Embryonic facial prominence (tissue), 1 donor: ENCODE measurements around the gene CCDC92B.
"Not testable (repeated sequence)": the region's sequence is repeated elsewhere in the genome, so short reads cannot be mapped to it uniquely, and the experiment has no call there.

Source experiments
- DNase-seq: peaks from one replicate; pipeline ENCODE4 v3.0.0-alpha.2; 2016; ENCODE audit errors: extremely low spot score

The CCDC92B gene

DNA sequence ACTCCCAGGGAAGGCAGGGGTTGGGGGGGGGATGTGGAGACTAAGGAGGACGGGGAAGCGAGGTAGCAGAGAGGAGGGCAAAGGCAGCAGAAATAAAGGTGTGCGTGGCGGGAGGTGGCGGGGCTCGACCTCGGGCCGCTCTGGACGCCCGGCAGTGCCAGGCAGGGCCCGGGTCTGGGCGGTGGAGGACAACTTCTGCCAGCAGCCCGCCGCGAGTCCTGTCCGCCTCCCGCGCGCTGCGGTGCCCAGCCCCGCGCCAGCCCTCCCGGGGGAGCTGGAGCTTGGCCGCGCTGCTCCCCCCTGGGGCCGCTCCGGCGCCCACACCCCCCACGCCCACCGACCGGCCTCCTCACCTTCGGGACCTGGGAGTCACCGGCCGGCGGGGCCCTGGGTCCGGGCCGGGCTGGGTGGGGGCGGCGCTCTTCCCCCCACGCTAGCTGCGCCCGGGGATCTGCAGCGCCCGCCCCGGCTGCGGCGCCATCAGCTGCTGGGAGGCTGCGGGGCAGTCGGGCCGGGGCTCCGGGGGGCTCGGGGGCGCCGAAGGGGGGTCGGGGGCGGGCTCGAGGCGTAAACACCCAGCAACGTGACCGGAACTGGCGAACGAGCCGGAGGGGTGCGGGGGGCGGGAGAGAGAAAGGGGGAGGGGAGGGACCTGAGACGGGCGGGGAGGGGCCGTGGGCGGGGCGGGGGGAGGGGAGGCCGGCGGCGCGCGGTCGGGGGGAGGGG is at the start of gene CCDC92B:
Gene CCDC92B, minus strand, starts transcription at position 595 of the 726 bp plus-strand sequence. CDS start 14,507 bp downstream, outside the sequence.
- DNase-seq, result no peak

DNA sequence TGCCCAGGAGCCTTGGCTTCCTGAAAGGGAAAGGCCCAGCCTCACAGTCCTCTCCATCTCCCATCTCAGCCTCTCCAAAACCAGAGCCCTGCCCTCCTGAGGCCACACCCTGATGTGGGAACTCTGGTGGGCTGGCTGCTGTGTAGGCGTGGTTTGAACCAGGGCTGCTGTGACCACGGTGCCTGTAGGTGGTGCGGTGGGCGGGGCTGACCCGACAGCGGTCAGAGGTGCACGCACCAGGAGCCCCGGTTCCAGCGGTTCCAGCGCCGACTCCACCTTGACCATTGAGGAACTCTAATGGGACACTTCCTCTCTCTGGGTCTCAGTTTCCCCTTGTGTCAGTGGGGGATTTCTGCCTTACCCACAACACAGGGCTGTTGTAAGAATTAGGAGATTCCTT is 49.2 kb upstream of the CCDC92B start:
- DNase-seq, result no peak

DNA sequence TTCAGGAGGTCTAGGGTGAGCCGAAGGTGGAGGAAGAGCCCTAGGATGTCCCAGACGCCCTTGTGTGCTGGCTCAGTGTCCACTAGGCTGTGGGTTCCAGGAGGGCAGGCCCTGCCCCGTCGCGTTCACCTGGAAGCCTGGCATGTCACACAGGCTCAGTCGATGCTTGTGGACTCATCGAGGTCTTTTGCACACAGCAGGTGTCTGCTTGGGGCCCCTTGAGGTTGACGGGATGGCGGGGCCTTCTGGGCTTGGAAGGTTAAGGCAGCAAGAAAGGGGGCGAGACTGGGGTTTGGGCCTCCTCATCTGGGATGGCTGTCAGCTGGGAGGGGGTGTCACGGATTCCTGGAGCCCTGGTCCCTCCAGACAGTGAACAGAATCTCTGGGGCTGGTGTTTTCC is 48.7 kb upstream of the CCDC92B start:
- no peak for DNase-seq

DNA sequence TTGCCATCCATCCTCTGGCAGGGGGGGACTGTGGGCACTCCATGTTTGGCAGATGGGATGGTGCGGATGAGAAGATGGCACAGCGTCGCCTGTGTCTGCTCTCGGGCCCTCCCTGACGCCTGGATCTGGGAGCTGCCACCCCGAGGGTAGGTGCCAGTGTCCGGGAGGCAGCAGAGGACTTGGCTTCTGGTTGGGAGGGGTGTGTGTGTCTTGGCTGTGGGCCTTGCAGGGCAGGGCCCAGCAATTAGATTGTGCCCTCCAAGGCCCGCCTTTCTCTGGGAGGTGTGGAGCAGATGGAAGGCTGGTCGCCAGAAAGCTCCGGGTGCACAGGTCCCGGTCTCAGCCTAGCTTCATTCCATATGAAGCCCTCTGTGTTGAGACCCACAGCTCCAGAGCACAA is 48.2 kb upstream of the CCDC92B start:
- DNase-seq, result no peak

DNA sequence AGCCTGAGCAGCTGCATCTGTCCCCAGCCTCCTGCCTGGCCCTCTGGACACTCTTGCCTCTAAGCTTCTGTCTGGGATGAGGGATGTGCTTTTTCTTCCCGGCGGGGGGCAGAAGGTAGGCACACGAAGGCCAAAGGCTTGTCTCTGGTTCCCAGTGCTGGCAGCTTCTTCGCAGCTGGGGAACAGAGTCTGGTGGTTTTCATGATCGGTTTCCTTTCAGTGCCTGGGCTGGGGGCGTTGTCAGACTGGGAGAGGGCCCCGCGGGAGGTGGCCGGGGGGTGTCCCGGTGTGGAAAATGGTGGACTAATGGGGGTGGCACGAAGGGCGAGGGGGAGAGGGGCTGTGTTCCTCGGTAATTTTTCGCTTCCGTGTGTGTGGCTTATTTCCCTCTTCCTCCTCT is 47.8 kb upstream of the CCDC92B start:
- DNase-seq, result no peak

DNA sequence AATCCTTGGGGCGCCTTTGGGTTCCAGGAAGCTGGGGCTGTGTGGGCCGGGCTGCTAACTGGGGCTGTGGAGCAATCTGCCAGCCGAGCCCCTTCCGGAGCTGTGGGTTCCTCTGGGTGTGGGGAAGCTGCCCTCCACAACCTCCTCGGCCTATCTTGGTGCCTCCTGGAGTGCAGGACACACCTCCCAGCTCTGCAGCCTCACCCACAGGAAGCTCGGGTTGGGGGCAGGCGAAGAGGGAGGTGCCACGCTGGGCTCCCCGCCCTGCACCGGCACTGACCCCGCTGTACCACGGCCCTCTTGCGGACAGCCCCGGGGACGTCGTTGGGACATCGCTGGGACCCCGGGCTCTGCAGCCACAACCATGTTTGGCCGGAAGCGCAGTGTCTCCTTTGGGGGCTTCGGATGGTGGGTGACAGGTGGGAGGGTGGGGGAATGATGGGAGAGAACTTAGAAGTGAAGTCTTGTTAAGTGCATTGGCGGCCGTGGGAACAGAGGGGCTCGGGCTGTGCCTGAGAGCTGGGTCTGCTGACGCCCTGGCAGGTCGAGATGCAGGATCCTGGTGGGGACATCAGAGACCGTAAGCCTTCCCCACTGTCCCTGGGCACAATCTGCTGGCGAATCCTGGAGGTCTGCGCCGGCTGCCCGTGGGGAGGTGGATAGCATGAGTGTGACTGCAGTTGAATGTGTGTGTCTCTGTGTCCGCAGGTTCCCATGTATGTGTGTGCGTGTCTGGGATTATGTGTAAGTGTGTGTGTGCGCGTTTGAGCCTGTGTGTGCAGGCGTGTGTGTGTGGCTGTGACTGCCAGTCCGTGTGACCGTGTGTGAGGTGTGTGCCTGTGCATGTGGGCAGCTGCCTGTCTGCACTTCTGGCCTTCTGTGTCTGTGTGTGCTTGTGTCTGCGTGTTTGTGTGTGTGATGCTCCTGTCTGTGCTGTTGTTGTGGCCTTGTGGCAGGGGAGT is 47.0 kb upstream of the CCDC92B start, which contains the start of gene RAP1GAP2:
Gene RAP1GAP2, plus strand, starts transcription at position 275 of the 962 bp plus-strand sequence. Its CDS starts 90 bp downstream, at position 365.
- DNase-seq, result no peak

DNA sequence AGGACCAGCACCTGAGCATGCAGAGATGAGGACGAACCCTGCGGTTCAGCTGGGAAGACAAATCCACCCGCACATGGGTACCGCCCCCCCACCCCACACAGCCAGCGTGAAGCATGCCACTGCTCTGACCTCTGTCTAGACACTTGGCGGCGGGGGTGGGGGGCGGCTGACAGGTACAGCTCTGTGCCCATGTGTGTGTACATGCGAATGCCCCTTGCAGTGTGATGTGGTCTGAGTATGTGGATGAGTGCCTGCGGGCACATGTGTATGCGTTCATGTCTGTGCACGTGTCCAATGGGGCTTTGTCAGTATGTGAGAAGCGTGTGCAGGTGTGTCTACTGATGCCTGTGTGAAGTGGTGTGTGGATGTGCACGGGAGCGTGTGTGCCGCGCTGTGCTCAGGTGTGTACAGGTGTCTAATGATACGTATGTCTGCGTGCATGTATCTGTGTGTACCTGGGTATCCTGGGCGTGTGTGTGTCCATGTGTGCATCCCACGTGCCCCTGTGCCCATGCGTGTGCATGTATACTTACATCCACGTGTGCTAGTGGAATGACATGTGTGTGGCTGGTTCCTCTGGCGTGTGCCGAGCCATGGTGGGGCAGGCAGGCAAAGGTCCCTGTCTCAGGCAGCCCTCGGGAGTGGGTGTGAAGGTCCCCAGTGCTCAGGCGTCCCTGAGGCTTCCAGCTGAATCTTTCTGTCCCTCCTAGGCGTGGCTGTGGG is 46.1 kb upstream of the CCDC92B start:
- no peak for DNase-seq

DNA sequence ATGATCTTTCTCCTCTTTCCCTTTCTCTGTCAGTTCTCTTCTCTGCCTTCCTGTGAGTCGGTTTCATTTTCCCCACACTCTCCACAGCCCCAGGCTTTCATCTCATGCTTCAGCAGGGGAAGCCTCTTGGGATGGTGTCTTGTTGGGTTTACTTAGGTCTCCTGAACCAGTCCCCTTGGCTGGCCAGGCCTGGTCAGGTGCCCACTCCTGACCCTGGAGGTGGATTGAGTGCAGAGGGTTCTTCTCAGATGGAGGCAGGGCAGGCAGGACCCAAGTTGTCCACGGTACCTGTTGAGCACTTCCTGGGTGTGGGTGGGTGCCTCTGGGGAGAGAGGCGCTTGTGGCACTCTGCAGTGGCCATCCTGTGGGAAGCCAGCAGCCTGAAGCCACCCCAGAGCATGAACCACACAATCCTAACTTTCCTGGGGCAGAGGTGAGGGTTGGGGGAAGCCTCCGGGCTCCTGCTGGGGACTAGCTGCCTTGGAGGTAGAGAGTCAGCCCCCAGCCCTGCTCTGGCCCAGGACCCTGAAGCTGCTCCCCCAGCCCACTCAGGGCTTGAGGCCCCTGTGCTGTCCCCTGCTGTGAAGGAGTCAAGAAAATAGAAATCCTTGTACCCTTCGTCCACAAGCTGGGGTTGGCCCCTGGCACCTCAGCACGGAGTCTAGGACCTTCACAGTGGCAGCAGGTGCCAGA is 44.8 kb upstream of the CCDC92B start:
- DNase-seq, result no peak

DNA sequence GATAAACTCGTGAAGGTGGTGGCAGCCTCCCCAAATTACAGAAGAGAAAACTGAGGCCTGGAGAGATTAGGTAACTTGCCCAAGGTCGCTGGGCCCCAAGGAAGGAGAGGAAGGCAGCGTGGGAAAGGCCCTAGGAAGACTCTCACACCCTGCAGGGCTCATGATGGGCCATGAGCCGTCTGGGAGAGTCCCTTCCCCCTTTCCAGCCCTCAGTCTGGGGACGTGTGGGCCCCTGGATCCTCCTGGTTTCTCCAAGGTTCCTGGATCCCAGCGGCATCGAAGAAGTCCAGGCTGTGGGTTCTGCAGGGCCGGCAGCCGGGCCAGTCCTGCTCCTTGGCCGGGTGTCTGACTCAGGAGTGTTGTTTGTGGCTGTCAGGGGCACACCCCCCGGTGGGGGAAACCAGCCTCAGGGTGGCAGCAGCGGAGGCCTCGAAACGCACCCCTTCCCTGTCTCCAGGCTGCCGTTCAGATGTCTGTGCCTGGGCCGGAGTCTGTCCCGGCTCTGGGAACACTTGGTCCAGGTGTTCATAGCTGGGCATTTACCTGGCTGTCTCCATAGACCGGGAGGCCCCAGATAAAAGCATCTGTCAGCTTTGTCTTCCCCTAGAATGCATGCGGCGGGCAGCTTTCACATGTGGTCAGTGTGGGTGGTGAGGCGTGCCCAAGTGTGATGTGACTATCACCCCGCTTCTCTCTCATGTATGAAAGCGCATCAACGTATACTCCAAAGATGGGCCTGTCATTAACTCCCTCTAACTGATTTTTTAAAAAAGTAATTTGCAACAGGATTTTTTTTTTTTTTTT is 43.1 kb upstream of the CCDC92B start:
- no peak for DNase-seq

DNA sequence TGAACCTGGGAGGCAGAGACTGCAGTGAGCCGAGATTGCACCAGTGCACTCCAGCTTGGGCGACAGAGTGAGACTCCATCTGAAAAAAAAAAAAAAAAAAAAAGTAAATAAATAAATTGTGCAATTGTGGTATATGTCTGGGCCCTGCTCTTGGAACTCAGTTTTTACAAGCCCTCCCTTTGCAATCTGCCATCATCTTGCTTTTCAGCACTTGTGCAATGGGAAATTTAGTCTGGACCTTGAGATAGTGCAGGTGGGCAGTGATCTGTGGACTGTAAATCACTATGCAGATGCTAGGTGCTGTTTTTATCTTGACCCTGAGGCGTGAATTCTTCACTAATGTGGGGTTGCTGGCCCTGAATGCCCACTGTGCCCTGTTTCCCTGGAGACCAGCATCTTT is 40.2 kb upstream of the CCDC92B start:
- DNase-seq, result no peak

DNA sequence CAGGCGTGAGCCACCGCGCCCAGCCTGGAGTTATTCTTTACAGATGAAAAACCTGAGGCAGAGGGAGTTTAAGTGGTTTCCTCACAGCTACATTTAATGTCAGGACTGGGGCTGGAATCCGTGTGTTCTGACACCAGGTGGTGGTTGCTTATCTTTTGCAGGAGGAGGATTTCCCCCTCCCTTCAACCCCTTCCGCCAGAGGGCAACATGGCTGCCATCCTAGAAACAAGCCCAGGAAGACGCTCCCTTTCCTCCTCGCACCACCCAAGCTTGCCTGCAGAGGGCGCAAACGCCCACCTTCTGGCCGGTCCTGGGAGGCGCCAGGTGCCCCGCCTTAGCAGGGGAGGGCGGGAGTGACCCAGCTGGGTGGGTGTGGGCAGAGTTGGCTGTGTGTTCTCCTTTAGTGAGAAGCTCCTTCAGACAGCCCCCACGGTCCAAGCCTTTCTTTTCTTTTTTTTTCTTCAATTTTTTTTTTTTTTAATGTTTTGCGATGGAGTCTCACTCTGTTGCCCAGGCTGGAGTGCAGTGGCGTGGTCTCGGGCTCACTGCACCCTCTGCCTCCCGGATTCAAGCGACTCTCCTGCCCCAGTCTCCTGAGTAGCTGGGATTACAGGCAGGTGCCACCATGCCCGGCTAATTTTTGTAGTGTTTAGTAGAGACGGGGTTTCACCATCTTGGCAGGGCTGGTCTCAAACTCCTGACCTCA is 36.9 kb upstream of the CCDC92B start:
- DNase-seq, result peak; percentile 16

DNA sequence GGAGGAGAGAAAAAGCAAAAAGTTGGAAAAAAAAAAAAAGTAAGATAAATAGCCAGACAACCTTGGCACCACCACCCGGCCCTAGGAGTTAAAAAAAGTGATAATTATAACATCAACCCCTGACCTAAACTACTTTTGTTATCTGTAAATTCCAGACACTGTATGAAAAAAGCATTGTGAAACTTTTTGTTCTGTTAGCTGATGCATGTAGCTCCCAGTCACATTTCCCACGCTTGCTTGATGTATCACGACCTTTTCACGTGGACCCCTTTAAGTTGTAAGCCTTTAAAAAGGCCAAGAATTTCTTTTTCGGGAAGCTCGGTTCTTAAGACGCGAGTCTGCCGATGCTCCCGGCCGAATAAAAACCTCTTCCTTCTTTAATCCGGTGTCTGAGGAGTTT is 35.9 kb upstream of the CCDC92B start:
- not testable (repeated sequence) for DNase-seq

DNA sequence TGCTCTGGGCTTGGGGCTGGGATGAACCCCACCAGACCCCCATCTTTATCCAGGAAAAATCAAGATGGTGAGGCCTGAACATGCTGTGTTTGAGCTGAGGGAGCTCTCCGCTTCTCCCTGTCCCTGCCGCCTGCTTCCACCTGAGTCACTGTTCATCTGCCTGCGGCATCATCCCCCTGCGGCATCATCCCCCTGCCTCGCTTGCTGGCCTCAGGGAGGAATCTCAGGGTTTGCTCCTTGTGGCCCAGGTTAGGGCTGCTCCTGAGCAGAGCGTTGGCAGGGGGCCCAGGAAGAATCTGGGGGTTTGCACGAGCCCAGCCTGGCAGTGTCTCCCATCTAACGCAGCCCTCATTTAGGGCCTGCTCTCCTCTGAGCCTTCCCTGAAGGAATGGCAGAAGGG is 35.4 kb upstream of the CCDC92B start:
- DNase-seq, result no peak

DNA sequence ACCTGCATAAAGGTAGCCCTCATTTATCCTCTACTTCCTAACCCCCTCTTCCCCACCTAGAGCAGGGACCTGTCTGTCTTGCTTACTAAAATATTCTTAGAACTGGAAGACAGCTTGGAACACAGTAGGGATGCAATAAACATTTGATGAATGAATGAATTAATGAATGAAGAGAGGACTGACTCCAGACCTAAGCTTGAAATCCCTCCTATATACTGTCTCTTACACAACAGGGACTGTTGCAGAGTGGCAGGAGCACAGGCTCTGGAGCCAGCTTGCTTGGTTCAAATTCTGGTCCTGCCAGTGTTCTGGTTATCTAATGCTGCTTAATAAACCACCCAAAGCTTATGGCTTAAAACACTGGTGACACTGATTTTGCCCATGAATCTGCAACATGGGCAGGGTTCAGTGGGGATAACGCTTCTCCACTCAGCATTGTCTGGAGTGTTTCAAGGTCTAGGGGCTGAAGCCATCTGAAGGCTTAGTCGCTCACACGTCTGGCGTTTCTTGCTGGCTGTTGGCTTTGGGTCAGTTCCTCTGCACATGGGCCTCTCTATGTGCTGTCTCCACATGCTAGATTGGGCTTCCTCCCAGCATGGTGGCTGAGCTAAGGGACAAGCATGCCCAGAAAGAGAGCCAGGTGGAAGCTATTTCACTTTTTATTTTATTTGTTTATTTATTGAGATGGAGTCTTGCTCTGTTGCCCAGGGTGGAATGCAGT is 34.0 kb upstream of the CCDC92B start:
- no peak for DNase-seq

DNA sequence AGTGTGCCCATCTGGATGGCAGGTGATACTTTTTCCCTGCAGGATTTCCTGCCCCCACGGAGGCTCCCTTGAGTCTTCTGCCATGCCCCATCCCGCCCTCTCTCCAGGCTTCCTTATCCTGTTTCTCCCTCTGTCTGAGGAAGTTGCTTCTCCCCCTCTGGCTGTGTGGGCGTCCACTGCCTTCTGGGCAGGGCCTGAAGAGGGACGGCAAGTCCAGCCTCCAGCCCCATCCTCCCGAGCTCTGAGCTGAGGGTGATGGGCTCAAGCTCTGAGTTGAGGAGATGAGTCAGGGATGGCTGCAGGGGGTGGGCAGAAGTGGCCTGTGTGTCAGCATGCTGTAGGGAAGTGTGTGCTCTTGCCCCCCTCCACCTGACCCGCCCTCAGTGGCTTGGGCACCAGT is 32.6 kb upstream of the CCDC92B start:
- DNase-seq, result no peak

DNA sequence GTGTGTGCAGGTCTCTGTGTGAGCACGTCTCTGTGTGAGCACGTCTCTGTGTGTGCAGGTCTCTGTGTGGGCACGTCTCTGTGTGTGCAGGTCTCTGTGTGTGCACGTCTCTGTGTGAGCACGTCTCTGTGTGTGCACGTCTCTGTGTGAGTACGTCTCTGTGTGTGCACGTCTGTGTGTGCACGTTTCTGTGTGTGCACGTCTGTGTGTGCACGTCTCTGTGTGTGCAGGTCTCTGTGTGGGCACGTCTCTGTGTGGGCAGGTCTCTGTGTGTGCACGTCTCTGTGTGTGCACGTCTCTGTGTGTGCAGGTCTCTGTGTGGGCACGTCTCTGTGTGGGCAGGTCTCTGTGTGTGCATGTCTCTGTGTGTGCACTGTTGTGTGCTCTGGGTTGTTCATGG is 32.1 kb upstream of the CCDC92B start:
- not testable (repeated sequence) for DNase-seq

DNA sequence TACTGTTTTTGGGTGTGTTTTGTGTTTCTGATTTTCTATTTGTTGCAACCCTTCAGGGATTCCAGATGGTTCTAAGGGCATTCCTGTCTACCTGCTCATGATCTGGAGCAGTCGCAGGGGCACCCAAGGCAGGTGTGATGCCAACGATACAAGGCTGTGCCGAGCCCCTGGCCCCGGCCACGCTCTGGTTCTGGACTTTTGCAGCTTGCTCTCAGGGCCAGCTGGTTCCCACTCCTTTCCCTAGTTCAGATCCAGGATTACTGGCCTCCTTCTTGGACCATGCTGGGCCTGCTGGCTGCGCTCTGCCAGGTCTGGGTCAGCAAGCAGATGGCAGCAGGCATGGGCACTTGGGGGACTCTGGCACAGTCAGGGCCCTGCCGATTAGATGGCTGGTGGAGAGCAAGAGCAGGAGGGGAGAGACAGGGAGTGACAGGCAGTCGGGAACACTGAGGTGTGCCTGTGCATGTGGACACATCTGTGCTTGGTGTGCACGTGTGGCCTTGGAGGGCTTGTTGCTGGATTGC is 31.5 kb upstream of the CCDC92B start:
- no peak for DNase-seq

DNA sequence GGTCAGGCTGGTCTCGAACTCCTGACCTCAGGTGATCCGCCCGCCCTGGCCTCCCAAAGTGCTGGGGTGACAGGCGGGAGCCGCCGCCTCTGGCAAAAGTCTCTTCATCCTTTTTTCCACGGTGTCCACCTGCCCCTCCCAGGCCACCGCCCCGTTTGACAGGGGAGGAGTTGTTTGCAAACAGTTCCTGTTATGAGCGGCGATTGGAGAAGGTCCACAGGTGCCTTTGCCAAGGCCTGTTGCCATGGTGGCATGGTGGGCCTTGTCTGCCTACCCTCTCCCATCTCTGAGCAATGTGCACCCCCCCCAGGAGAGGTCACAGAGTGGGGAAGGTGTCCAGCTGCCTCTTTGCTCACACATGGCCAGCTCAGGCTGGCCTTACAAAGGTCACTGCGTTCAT is 30.8 kb upstream of the CCDC92B start:
- no peak for DNase-seq

DNA sequence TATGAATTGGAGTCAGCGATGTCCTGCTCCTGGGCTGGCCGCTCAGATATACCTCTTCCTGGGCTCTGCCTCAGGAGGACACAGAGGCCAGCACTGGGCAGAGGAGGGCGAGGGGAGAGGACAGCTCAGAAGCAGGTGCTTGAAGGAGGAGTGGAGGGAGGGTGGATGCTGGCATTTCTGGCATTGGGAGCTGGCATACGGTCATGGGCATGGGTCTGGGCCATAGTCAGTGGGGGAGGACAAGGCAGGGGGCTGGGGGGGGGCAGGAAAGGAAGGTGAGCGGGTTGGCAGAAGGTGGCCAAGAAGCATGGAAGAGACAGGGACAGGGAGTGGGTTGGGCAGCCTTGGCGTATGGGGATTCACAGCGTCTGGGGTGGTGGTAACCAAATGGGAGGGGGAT is 30.1 kb upstream of the CCDC92B start:
- DNase-seq, result no peak
